Fibroblast of lung (primary cell): ENCODE results near the gene CYB561A3.

ENCODE experiments used
- CTCF ChIP-seq, 2 donors: IDR thresholded peaks in 1 of 2; conservative IDR thresholded peaks in 1 of 2; 1 replicate in 1 of 2; 2 replicates in 1 of 2; pipeline ENCODE4 v1.5.1; 2011 to 2012; ENCODE audit warnings: low read length in 2 of 2, control low read depth in 1 of 2, inconsistent platforms in 1 of 2, low read depth in 1 of 2, mild to moderate bottlenecking in 1 of 2
- EZH2 ChIP-seq: IDR thresholded peaks from 2 replicates; pipeline ENCODE4 v1.5.1; 2012; ENCODE audit warnings: low read length, control low read depth, mild to moderate bottlenecking; ENCODE audit errors: missing control alignments

GRCh38 chr11:61378713-61379313 is 17.1 kb upstream of the CYB561A3 start:
- TF ChIP-seq CTCF (conservative IDR thresholded peaks at IDR 0.05 in 1 of 2, IDR thresholded peaks at IDR 0.05 in 1 of 2; ENCODE audit: low read depth in 1 of 2, low read length in 2 of 2) (no peak), EZH2 (no peak)
